ENCODE data around the gene NFKBIZ.

NFKBIZ gene

GRCh38 chr3:101827211-101828174 is 21.8 kb upstream of the NFKBIZ start:
- peak; percentile 84 for DNase-seq

GRCh38 chr3:101828276-101828675 is 21.0 kb upstream of the NFKBIZ start:
- no peak for DNase-seq

GRCh38 chr3:101828691-101829436 is 20.4 kb upstream of the NFKBIZ start:
- peak; percentile 73 for DNase-seq

GRCh38 chr3:101829437-101829830 is 19.9 kb upstream of the NFKBIZ start:
- DNase-seq = no peak

- DNase-seq = no peak
Observed at GRCh38 chr3:101829874-101830273, 19.4 kb upstream of the NFKBIZ start.

GRCh38 chr3:101833446-101833974 is 15.8 kb upstream of the NFKBIZ start:
- peak; percentile 28 for DNase-seq

GRCh38 chr3:101835676-101836075 is 13.6 kb upstream of the NFKBIZ start:
- DNase-seq = no peak

- no peak for DNase-seq
Observed at GRCh38 chr3:101836160-101836559, 13.2 kb upstream of the NFKBIZ start.

- no peak for DNase-seq
Observed at GRCh38 chr3:101836652-101837598, 12.4 kb upstream of the NFKBIZ start.

GRCh38 chr3:101838691-101839090 is 10.6 kb upstream of the NFKBIZ start:
- no peak for DNase-seq

GRCh38 chr3:101840066-101840465 is 9.2 kb upstream of the NFKBIZ start:
- no peak for DNase-seq

GRCh38 chr3:101842245-101842934 is 6.9 kb upstream of the NFKBIZ start:
- no peak for DNase-seq

- DNase-seq = no peak
Observed at GRCh38 chr3:101842935-101843330, 6.4 kb upstream of the NFKBIZ start.

- DNase-seq = no peak
Observed at GRCh38 chr3:101845425-101845824, 3.9 kb upstream of the NFKBIZ start.

- DNase-seq = no peak
Observed at GRCh38 chr3:101846709-101847108, 2.6 kb upstream of the NFKBIZ start.

- DNase-seq = no peak
Observed at GRCh38 chr3:101847328-101847727, 2.0 kb upstream of the NFKBIZ start.

GRCh38 chr3:101848326-101848725 is 988 bp upstream of the NFKBIZ start:
- no peak for DNase-seq

GRCh38 chr3:101849714-101850245 is 466 bp downstream of the NFKBIZ start:
- peak; percentile 42 for DNase-seq

- DNase-seq = peak; percentile 86
Observed at GRCh38 chr3:101850246-101851051, 1.1 kb downstream of the NFKBIZ start.

- peak; percentile 77 for DNase-seq
Observed at GRCh38 chr3:101851072-101851770, 1.9 kb downstream of the NFKBIZ start.
